Ammon's horn (tissue), 1 donor: ENCODE measurements around the gene TICAM2.

Source experiments
- DNase-seq: peaks from one replicate; pipeline ENCODE4 v3.0.0-alpha.2; 2016; ENCODE audit warnings: low spot score

Gene TICAM2

GRCh38 chr5:115607935-115608334 lies 5.7 kb upstream of the TICAM2 start:
- DNase-seq: no peak

DNA sequence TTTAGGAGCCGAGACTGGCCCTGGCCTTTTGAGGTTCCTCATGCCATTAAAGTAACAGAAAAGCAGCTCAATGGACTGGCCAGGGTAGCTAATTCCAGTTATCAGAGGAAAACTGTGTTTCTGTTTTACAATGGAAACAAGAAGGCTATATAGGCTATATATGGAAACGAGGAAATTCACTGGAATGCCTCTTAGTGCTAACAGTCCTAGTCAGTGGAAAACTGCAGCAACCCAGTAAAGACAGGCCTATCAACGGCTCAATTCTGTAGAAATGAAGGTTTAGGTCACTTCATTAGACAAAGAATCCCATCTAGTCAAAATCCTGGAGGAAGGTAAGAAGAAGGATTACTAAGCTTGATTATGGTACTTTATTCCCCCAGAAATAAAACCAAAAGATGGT lies 3.2 kb upstream of the TICAM2 start:
- no peak for DNase-seq

GRCh38 chr5:115602591-115603125 lies 379 bp upstream of the TICAM2 start:
- no peak for DNase-seq

DNA sequence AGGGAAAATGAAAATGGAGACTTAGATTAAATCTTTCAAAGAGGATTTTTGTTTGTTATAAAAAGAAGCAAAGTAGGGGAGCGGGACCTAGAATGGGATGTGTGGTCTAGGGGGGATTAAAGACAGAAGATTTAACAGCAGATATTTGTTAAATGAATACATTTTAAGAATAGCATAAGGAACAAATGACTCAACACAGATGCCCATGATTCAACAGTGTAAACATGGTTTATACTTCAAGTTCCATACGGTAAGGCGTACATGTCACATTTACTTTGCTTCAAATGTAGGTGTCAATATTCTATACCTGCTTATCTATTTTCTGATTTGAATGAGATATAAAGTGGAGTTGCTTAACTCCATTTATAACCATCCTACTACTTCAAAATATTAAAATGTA lies 1.5 kb downstream of the TICAM2 start:
- no peak for DNase-seq

DNA sequence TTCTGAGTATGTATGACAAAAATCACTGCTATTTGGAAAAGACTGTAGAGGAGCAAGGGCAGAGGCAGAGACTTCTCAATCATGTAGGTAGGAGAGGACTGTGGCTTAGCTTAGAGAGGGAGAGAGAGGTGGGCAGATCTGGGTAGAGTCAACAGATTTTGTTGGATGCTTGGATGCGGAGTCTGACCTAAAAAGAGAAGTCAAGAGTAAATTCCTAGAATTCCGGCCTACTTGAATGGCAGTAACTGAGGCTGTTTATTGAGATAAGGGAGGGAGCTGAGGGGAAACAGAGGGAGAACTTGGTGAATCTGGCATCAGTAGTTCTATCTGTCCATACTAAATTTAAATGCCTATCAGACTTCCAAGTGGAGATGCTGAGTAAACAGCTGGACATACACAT lies 2.4 kb downstream of the TICAM2 start:
- DNase-seq: no peak

GRCh38 chr5:115599502-115599901 lies 2.8 kb downstream of the TICAM2 start:
- DNase-seq: peak; percentile 76

- DNase-seq: no peak
These were observed 7.9 kb downstream of the TICAM2 start for GRCh38 chr5:115594128-115595047.

DNA sequence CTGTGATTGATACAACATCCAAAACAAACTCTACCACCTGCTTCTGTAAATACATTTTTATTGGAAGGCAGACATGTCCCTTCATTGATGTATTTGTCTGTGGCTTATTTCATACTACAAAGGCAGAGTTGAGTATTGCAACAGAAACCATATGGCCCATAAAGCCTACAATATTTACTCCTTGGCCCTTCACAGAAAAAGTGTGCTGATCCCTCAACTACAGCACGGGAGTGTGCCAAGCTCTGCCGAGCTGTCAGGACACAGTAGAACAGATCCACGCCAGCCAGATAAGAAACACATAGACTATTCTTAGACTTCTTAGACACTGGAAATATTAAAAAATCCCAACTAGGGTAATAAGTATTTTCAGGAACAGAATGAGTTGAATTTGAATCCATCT lies 13.2 kb downstream of the TICAM2 start:
- DNase-seq: no peak

DNA sequence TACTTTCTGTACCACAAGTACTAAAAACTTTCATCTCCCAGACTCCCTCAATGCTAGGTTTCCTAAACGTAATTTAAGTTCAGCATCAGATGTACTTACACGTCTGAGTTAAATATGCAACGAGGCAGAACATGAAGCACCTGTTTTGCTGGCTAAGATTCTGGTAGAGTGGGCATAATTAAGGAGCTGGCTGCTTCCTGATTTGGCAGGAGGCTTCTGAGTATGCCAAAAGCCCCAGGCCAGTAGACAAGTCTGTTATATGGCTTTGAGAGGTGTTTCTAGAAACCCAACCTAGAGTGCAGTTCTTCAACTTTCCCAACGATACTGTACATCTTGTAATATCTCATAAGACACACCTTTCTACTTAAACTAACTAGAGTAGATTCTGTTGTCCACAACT lies 13.6 kb downstream of the TICAM2 start:
- DNase-seq: no peak

GRCh38 chr5:115586525-115587146 lies 15.6 kb downstream of the TICAM2 start:
- DNase-seq: peak; percentile 53

DNA sequence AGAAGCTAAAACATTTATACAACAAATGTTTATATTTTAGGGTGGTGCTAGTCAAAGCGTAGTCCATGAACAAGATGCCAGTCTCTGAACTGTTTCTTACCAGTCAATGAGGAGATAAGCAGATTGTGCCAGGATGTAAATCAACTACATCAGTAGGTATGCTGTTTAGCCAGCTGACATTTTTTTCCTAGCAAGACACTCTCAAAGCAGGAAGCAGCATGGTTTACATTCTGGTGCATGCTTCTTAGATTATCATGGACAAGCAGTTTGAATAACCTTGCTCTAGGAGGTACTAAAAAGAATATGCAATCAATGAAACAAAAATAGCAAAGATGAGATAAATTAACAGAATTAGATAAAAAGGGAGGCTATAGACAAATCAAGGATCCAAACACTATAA lies 17.0 kb downstream of the TICAM2 start:
- DNase-seq: no peak

- DNase-seq: no peak
These were observed 17.8 kb downstream of the TICAM2 start for GRCh38 chr5:115584501-115584900.

DNA sequence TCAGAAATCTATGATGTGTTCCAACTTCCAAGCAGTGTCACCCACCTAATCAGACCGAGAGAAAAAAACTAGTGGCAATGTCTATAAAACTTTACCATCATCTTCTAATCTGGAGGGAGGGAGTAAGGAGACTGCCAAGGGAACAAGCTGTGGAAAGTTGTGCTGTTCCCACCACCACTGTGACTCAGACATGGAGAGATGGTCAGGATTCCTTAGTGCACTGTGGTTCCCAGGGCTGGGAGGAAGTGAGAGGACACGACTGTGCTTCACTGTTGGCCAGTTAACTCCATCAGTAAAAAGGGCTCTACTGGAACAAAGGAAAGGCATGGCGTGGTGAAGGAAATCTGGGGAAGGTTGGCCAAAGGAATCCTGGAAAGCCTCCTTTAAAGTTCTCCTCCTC lies 18.8 kb downstream of the TICAM2 start:
- no peak for DNase-seq

GRCh38 chr5:115580941-115581340 lies 21.3 kb downstream of the TICAM2 start:
- DNase-seq: no peak

DNA sequence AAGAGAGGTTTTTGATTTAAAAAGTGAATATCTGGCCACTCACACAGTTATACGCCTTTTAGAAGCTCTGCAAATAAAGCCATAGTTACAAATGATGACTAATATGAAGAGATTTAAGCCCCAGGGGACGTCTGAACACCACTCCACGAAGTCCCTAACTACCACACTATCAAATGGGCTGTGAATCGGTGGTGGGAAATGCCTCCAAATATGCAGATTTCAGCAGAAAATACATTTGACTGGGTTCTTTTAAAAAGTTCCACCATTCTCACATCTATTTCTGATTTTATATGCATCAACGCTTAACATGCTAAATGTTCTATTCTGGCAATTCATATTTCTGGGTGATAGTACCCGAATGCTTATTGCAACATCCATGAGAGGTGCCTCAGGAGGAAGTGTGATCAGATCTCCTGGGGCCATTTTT lies 22.5 kb downstream of the TICAM2 start:
- no peak for DNase-seq

DNA sequence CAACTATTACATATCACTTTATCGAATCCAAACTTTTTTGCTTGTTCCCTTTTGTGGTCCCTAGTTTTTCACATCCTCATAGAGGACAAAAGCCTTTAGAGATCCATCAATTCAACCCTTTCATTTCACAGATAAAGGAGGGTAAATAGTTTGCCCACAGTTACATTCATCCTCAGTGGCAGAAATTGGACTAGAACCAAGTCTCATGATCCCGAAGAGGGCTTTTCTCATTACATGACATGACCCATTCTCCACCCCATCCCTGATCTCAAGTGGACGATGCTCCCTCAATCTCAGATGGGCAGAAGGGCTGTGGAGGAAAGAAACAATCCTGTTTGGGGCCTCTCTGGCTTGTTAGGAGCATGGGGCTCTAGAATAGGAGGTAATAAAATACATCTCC lies 23.1 kb downstream of the TICAM2 start:
- peak; percentile 57 for DNase-seq

DNA sequence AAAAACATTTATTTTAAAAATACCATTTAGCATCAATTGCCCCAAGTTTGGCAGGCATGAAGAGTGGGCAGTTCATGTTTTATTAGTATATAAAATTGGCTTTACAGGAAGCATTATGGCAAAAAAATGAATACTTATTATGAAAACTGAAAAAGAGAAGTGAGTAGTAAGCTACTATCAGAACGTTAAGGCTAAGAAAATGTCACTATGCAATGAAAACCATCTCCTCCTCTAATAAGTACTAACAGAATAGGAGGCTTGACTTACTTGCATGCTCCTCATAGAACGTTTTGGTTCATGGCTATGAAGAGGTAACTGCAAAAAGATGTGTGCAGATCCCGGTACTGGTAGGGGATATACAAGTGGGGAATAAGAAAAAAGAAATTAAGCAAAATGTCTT lies 23.6 kb downstream of the TICAM2 start:
- DNase-seq: no peak

DNA sequence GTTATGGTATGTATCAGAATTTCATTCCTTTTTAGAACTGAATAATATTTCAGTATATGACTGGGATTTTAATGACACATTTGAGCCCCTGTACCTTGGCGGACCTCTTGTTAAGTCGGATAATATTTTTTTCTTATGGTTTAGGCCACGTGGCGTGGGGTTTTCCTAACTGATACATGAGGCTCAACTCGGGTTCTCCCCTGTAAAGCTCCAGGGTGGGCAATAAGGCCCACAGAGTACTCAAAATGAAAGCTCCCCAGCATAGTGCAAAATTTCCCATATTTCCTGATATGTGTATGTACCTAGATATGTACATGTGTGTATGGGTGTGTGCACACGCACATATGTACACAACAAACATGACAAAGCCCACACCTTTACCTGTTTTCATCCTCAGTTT lies 24.5 kb downstream of the TICAM2 start:
- DNase-seq: no peak

- no peak for DNase-seq
These were observed 24.9 kb downstream of the TICAM2 start for GRCh38 chr5:115577329-115577728.

- DNase-seq: no peak
These were observed 26.9 kb downstream of the TICAM2 start for GRCh38 chr5:115575167-115576070.

DNA sequence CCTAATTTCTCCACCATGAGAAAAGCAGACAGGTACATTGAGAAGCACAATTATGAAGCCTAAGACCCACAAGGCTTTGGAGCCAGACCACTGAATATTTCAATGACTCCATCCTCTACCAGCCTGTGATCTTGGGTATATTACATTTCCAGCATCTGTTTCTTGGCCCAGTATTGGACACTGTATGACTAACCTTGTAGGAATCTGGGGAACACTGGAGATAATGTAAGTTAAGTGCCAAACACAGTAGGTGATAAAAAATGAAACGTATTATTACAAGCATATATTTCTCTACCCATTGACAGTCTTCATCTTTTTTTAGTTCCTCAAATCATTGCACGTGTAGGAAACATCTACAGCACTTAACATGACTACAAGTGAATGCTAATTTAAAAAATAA lies 29.1 kb downstream of the TICAM2 start:
- DNase-seq: no peak

GRCh38 chr5:115571441-115571878 lies 30.8 kb downstream of the TICAM2 start:
- peak; percentile 94 for DNase-seq
